Caki2 (cell line): Measurements from ENCODE around the gene PAF1. TPM values are rescaled to one million over a fixed set of nuclear protein-coding genes. Genes with fewer than 3 reads are reported as not detected.
"Not testable (repeated sequence)": the region's sequence is repeated elsewhere in the genome, so short reads cannot be mapped to it uniquely, and the experiment has no call there.

ENCODE experiments used
- DNase-seq: peaks from one replicate; pipeline ENCODE4 v3.0.0-alpha.2; 2015; ENCODE audit warnings: low read depth
- in situ Hi-C: cut with HindIII; loops from 2 replicates; pipeline ENCODE4 v1.10.0; 2016; ENCODE audit warnings: low sequenced_read_pairs, low pct_unique_long_range_greater_than_20kb, mixed read lengths
- total RNA-seq: library from RNA; depleted of rRNA; stranded (reverse); fragments of >200 nt; shearing (Covaris generic); gene quantifications from 2 replicates; pipeline ENCODE4 v1.2.3, GENCODE V29; 2014; ENCODE audit warnings: low replicate concordance

PAF1 gene
- total RNA-seq, 1 experiment from 2014 or later = 79.9 TPM

DNA sequence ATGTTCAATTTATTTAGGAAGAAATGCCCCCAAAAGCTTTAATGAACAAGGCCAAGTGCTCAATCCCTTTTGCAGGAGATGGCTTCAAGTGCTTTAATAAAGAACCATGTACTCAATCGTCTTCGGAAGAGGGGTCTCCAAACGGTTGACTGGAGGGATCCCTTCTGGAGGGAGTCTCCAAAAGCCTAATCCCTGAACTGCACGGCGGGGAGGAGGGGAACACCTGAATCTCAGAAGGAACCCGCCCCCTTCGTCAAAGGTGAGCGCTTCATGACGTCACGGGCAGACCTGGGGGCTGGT, 505 bp downstream of the PAF1 start:
- in situ Hi-C loops = loop anchor here (5.0 kb wide), 1 partner anchor 48 kb away; the partner anchor contains the start of gene SAMD4B
- DNase-seq = no peak

DNA sequence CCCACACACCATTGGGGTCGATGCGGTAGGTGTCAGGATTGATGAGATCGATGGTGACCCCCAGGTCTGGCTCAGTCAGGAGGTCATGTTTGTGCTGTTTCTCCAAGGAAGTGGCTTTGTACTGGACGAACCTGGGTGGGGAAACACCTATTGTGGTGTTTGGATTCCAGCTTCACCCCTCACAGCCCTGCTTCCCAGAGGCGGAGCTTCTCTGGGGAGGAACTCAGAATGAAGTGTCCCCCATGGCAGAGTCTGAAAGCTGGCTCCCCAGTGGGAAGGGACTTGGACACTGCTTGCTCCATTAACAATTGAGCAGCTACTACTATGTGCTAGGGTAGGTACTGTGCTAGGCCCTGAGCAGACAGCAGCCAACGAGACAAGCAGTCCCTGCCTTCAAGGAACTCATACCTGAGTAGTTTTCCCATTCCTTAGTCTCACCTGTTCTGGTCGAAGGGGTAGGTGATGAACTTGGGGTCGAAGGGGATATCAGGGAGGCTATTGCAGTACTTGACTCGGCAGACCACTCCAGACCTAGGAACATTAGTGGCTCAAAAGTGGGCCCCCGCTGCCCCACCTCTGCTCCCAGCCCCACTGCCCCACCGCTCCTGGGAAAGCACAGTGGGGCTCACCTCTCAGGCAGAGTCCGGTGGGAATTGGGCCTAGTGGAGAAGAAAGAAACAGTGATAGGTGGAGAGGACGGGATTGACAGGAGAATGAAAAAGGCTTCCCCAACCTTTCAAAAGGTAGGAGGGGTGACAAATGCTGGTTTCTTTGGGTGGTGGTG, 1.1 kb downstream of the PAF1 start:
- in situ Hi-C loops = loop anchor here (5.0 kb wide), 1 partner anchor 48 kb away; the partner anchor contains the start of gene SAMD4B
- DNase-seq = no peak

DNA sequence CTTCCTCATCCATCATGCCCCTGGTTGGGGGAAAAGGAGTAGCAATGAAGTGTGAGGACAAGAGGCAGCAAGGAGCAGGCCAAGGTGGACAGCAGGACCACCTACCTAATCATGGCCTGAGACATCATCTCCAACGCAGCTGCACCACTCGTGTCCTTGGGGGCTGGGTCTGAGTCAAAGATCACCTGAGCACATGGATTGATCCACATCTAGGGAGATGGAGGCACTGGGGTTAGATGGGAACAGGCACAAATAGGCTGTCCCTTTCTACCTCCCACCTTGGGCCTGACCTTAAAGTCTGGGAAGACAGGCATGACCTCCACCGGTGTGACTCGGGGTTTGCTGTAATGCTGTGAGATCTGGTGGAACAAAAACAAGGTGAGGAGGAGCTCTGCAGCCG, 2.2 kb downstream of the PAF1 start:
- in situ Hi-C loops = no loop called here
- no peak for DNase-seq

DNA sequence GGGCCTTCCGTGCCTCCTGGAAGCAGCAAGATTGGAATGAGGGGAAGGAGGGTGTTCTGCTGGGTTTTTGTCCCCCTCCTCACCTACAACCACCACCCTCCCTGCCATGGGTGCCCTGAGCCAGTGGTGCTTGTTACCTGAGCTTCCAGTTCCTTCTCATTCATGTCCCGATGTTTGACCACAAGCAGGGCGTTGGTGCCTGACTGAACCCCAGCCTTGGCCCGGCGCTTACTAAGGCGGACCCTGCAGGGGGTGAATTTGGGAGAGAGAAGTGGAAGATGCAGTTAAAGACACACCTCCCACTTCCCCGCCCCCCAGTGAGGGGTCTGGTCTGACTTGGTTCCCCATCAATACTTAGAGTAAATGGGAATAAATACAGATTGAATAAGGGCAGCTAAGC, 4.3 kb downstream of the PAF1 start:
- DNase-seq = no peak
- in situ Hi-C loops = no loop called here

DNA sequence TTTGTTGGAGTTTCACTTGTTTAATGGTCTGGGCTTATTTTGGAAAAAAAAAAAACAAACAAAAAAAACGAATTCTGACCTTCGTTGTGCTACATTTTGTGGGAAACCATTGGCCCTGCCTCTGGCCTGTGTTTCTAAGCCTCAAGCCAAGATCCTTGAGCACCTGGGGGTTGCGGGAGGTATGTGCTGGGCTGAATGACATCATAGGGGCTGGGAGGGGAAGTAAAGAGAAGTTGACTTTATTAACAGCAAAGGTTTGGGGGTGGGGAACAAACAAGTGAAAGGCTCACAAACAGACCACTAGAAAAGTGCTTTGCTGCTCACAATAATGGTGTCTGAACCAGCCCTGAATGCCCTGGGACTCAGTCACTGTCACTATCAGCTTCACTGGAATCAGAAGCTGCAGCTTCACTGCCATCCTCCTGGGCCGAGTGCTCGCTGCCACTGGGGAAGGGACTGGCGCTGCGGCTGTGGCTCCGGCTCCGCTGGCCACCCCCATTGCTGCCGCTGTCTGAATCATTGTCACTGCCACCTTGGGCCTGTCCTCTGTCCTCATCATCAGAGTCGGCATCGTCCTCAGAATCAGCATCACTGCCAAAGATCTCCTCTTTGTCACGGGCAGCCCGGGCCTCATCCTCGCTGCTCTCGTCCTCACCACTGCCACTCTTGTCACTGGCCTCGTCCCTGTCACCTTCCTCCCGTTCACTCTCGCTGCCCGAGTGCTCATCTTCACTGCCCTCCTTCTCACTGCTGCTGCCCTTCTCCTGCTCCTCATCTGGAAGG, 5.1 kb downstream of the PAF1 start:
- DNase-seq = no peak
- in situ Hi-C loops = no loop called here

DNA sequence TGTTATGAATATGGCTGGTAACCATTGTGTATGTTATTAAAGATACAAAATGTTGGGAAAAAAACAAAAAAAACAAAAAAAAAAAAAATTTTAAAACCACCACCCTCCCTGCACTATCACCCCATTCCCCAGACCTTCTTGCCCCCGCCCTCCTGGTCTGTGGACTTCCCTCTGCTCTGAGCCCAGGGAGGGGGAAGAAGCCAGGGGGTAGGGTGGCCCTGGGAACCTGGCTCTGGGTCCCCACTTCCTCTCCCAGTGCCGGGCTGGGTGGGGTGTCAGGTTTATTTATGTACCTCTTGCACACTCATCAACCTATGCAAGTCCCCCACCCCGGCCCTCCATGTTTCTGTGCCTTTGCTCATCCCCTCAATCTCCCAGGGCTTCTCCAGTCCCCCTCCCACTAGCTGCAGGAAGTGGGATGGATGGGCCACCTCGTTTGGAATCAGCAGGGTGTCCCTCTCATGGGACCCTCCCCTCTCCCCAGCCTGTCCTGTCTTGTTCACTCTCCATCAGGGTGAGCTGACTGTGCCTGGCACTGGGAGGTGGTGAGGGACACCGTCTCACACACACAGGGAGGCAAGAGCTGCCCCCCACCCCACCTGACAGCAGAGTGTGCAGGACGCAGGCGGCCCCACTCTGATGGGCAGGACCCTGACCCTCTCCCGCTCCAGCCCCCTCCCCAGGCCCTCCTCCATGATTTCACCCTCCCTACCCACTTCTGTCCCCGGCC, 5.9 kb downstream of the PAF1 start:
- in situ Hi-C loops = no loop called here
- DNase-seq = no peak

DNA sequence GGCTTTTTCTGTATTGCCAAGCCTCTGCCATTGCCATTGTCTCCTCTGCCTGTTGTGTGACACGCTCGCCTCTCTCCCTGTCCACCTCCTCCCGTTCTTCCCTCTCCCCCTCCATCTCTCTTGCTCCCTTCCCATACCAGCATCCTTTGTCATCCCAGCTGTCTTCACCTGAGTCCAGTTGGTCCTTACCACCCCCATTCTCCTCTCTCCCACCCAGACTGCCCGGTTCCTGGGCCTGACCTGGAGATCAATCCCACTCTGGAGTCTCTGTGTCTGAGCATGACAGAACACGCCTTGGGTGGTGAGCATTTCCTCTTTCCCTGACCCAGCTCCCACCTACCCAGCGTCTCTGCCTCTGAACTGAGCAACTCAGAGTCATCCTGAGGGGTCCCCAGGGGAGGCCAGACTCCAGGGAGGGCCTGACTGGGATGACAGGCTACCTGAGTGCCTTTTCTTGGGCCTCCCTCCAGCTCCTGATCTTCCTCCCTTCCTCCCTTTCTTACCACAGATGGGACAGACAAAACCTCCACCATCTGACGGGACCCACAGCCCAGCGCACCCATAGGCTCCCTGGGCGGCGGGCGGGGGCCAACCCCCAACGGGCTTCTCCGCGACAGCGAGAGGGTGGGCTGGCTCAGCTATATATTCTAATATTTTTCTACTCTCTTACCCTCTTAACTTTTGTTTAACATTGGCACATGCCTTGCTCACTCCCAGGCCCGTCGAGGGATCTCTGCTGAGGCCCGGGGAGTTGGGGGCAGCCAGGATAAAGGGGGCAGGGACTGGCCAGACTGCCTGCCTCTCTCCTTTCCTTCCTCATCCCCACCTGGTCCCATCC, 7.7 kb downstream of the PAF1 start:
- in situ Hi-C loops = no loop called here
- no peak for DNase-seq

DNA sequence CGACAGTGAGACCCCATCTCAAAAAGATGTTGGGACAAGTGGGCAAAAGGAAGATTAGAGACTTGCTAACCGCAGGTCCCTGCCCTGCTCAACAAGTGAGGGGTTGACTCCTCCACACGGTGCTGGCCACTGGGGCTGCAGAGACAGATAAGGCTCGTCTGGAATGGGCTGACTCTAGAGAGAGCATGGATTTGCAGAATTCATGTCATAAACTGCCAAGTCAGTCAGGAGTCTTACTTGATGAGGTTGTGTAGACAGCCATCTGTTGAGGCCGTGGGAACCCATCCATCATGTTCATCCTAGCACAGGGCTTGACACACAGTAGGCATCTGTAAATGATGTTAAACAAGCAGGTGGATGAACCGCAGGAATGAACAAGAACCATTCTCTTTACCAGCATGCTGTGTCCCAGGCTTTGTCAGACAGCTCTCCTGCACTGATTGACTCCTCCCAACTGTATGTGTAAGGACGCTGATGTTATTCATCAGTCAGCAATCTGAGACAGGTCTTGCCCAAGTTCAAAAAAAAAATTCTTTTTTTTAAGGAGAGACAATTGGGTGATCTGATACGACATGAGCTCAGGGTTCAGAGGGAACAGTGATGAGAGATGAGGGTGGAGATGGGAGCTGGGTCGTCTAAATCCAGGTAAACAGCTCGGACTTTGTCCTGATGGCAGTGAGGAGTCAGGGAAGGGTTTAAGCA, 8.8 kb downstream of the PAF1 start:
- in situ Hi-C loops = no loop called here

DNA sequence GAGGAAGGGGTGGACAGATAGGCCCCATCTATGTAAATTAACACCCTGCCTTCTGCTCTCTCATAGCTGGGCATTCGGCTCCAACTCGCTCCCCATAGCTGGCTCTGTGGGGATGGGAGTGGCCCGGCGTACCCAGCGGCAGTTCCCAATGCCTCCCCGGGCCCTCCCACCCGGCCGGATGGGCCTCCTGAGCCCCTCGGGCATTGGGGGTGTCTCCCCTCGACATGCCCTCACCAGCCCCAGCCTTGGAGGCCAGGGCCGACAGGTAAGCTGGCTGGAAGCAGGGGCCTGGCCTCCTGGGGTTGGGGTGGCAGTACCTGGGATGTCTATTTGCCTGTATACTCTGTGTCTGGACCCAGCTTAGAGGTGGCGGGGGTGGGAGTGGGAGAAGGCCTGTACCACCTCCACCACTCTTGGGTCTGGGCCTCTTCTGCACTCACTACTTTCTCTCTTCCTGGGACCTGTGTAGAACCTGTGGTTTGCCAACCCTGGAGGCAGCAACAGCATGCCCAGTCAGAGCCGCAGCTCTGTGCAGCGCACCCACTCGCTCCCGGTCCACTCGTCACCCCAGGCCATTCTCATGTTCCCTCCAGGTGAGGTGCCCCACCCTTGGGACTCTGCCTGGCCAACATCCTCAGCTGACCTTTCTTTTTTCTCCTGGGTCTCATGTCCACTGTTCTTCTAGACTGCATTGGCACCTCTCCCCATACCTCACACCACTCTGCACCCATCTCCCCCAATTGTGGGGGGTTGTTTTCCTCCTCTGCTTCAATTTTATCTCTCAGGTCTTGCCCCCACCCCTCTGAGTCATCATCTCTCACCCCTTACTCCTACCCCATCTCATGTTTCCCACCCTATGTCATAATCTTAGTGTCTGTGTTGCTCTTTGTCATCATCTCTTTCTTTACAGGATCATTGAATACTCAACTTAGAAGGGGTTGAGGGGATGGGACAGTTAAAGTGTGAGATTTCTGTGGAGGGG, 10.1 kb downstream of the PAF1 start:
- no peak for DNase-seq
- in situ Hi-C loops = no loop called here

More for the DNA sequence above, 8.8 kb downstream of the PAF1 start:
- DNase-seq = no peak

DNA sequence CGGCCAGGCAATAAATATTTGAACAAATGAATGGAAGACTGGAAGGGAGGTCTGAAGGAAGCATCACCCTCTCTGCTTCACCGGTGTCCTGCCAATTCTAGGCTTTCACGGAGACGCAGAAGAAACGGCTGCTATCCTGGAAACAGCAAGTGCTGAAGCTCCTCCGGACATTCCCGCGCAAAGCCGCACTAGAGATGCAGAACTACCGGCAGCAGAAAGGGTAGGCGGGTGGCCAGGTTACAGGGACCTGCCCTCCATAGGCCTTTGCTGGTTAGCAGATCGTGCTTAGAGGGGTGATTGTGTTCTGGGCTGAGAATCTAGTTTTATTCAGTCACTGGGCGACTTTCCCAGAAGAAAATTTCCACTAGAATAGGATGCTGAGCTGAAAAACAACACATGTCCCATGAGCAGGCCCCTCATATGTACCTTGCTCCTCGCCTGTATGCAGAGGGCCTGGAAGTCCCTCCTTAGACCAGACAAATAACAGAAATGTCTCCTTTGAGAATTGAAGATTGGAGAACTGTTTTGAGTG, 11.0 kb downstream of the PAF1 start:
- DNase-seq = no peak
- in situ Hi-C loops = no loop called here

DNA sequence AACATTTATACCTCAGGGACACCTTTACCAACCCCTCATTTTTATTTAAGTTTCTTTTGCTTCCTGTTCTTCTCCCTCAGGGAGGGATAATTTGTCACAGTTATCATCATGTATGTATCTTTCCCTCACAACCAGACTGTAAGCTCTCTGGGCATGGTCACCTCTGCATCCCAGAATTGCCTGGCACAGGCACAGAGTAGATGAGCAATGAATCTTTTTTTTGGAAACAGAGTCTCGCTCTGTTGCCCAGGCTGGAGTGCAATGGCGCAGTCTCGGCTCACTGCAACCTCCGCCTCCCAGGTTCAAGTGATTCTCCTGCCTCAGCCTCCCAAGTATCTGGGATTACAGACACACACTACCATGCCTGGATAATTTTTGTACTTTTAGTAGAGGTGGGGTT, 11.5 kb downstream of the PAF1 start:
- in situ Hi-C loops, DNase-seq: not testable (repeated sequence)

DNA sequence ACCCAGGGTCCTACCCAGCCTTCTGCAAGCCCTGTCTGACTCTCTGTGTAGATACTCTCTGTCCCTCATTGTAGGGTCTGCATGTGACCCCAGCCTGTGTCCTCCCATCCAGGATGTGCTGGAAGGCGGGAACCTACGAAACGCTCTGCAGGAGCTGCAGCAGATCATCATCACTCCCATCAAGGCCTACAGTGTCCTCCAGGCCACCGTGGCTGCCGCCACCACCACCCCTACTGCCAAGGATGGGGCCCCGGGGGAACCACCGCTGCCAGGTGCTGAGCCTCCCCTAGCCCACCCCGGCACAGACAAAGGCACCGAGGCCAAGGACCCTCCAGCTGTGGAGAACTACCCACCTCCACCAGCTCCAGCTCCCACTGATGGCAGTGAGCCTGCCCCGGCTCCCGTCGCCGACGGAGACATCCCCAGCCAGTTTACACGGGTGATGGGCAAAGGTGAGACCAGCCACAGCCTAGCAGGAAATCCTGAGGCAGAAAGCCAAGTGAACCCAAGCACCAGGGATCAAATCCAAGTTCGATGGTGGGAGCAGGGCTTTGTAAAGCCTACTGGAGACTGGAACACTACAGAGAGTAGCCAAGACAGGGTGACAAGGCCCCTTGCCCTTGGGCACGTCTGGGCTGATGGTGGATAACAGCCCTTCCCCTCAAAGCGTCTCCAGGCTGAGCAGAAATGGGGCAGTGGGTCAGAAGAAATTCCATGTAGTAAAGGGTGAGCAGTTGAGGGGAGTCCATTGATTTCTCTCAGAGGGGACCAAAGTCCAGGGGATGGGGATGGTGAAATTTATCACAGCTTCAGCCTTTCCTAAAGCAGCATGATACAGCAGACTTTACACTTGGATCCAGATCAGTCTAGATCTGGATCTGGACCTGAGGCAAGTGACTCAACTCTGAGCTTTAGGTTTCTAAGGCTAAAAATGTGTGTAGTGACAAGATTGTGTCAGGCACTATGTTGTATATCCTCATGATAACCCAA, 13.2 kb downstream of the PAF1 start:
- in situ Hi-C loops = no loop called here

DNA sequence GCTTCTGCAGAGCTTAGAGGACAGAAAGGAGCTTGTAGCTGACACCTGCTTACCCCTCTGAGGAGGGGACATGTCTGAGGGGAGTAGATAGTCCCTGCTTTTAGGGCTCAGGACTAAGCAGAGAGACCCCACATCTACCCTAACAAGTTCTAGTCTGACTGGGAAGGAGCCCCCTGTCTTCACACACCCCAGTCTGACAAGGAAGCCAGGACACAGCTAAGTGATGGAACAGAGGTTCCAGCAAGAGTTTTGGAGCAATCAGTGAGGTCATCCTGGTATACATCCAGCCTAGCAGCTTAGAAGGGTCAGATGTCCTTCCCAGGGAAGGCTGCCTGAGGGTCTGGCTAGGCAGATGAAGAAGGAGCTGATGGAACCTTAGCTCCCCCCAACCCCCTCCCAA, 15.0 kb downstream of the PAF1 start:
- in situ Hi-C loops = no loop called here

More for the DNA sequence above, 13.2 kb downstream of the PAF1 start:
- DNase-seq = no peak

DNA sequence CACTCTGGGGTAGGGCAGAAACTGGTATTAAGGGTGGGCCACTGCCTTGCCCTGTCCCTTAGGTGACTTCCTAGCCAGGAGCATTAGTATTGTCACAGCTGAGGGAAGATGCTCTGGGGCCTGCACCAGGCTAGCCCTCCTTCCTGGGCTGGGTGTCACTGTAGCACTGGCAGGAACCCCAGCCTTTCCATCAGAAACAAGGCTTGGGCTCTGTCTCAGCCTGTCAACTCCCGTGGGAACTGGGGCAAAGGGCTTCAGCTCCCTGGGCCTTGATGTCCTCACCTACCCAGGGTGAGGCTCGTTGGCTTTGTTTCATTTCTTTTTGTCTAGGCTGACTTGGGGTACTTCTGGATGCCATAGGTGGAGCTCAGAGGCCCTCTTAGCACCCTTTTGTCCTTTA, 18.0 kb downstream of the PAF1 start:
- no peak for DNase-seq
- in situ Hi-C loops = no loop called here

More for the DNA sequence above, 15.0 kb downstream of the PAF1 start:
- DNase-seq = no peak

DNA sequence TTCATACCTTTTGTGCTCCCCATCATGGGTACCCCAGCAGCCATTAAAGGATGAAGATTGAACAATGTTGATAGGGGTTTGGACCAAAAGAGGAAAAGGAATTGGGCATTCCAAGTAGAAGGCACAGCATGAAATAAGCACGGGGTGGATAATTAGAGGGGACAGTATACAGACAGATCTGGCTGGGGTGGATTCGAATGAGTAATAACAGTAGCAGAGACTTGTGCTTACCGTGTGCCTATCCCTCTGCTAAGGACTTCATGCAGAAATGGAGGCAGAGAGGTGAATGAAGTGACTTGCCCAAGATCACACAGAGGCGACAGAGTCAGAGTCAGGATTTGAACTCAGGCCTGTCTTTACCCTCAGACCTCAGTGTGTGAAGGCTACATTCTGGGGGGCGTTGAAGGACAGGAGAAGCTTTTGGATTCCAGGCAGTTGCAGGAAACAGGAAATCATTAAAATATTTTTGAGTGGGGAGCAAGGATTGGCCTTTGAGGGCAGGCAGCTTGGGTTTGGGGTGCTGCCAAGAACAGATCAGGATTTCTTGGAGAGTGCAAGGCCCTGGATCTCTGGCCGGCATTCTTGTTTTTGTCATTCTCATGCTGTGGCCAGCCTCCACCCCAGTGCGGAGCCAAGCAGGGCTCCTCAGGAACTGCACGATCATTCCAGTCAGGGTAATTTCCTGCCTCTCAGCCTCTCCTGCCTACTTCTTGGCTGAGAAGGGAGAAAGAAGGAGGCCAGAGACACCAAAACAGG, 18.7 kb downstream of the PAF1 start:
- no peak for DNase-seq
- in situ Hi-C loops = no loop called here
